Stimulated activated CD8-positive, alpha-beta memory T cell treated with anti-CD3 and anti-CD28 coated beads, Interleukin-2, amount 100 ng/mL, for 1 hour (primary cell): Measurements from ENCODE around the gene POLR3F.
"Not testable (repeated sequence)": the region's sequence is repeated elsewhere in the genome, so short reads cannot be mapped to it uniquely, and the experiment has no call there.

Experiments
- DNase-seq, 2 donors: peaks; one replicate each; pipeline ENCODE4 v3.0.0-alpha.2; 2020; ENCODE audit warnings: low read depth in 2 of 2

POLR3F gene

DNA sequence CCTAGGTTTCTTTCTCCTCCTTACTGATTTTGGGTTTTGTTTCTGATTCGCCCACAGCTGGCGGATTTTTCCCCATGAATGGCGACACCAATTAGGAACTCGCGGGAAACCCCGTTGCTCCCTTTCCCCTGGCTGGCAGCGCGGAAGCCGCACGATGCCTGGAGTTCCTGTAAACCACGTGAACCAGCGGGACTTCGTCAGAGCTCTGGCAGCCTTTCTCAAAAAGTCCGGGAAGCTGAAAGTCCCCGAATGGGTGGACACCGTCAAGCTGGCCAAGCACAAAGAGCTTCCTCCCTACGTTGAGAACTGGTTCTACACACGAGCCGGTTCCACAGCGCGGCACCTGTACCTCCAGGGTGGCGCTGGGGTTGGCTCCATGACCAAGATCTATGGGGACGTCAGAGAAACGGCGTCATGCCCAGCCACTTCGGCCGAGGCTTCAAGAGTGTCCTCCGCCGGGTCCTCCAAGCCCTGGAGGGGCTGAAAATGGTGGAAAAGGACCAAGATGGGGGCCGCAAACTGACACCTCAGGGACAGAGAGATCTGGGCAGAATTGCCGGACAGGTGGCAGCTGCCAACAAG is 37.4 kb downstream of the POLR3F start:
- DNase-seq = no peak

DNA sequence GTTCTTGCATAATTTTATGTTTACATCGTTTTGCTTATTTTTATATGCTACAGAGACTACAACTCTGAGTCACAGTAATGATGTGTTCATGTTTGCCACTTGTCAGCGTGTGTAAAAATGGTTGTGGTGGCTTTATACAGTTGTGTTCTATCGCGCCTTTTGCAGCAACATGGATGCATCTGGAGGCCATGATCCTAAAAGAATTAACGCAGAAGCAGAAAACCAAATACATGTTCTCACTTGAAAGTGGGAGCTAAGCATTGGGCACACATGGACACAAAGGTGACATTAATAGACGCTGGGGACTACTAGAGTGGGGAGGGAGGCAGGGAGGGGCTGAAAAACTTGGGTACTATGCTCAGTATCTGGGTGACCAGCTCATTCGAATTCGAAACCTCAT is 39.6 kb downstream of the POLR3F start:
- DNase-seq = no peak

DNA sequence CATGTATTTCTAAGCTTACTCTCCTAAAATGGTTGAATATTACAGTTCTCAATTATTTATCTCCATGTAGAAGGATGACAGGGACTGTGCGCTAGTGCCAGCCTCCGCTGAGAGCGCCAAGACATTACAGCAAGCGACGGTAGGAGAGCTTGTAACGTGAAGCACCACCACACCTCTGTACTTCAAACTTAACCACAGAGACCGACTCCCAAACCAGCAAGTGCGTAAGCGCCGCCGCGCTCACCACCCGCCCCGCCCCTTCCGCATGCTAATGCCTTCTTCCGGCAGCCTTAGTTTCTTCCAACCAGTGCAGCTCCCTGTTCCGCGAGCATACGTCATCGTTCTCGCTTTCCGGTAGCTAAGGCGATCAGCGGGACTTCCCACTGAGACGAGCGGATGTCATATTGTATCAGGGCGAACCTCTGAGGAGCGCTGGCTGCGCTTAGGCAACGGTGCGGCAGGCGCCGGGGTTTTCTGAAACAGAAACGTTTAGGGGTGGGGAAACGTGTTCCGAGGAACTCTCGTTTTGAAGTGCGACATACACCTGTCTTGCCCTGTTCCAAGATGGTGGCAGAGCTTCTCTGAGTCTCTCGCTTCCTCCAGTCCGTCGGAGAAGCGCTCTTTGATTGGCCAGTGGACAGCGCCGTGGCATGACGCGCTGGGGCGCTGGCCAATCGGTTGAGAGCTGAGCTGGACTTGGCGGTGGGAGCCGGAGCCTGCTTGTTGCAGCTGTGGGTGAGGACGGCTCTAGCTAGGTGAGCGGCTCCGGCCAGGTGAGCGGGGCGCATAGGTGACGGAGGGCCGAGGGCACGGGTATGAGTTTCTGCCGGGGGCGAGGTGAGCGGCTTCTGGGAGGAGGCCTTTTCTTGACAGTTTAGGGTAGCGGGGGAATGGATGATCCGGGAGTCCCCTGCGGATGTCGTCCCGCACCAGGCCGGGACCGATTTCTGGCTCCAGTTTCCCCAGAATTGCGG is 40.3 kb downstream of the POLR3F start, which contains the start of gene SEC23B:
TSS of gene SEC23B (plus strand) at position 723 of the 974 bp plus-strand sequence. CDS start 2,896 bp downstream, outside the sequence.
- DNase-seq = peak; percentile 94 to 96

DNA sequence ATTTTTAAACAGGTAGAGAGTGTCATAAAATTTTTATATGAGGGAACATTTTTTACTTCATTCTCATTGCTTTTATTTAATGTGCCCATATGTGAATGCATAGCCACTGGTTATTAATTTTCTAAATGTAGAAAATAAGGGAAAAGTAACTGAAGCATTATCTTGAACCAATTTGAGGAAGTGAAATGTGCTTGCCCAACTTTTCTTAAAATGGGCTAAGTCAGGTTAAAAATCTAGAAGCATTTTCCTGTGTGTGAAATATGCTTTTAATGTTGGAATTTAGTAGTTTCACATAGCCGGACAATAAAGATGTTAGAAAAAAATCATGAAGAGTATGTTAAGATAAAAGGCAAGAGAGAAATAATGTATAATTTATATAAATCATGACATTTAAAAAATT is 44.4 kb downstream of the POLR3F start:
- no peak for DNase-seq

DNA sequence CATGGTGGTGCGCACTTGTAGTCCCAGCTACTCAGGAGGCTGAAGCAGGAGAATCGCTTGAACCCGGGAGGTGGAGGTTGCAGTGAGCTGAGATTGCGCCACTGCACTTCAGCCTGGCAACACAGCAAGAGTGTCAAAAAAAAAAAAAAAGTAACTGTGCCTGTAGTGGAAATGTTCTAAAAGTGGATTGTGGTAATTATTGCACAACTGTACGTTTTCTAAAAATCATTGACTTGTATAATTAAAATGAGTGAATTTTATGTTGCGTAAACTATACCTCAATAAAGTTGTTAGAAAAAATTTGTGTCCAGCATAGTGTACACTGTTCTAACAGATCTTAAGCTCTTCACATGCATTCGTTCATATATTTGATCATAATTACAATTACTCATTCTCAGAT is 46.0 kb downstream of the POLR3F start:
- no peak for DNase-seq

DNA sequence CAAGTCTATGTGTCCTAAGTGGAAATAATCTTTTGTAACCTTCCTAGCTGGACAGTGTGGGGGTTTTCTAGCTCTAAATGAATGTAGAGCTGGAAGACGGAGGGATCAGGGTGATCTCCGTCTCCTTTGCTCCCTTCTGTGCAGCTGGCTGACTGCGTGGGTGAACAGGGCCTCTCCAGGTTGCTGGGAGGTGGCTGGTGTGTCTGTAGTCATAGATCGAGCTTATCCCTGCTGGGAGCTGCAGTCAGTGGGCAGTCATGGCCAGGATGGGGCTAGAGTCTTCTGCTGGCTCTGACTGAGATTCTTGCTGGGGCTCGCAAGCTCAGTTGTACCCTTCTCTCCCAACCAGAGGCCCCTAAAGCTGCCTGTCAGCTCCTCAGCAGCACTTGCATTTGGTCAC is 46.9 kb downstream of the POLR3F start:
- DNase-seq = no peak

DNA sequence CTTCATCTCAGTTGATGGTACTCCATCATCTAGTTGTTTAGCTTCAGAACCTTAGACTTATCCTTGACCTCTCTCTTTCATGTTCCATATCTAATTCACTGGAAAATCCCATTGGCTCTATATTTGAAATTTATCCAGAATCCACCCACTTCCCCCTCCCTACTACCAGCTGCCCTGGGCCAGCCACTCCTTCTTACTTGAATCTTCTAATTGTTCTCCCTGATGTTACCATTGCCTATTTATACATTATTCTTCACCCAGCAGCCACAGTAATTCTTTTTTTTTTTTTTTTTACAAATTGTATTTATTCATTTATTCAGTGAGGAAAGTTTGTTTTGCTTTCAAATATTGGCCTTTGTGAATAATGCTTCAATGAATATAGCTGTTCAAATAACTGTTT is 48.8 kb downstream of the POLR3F start:
- no peak for DNase-seq

DNA sequence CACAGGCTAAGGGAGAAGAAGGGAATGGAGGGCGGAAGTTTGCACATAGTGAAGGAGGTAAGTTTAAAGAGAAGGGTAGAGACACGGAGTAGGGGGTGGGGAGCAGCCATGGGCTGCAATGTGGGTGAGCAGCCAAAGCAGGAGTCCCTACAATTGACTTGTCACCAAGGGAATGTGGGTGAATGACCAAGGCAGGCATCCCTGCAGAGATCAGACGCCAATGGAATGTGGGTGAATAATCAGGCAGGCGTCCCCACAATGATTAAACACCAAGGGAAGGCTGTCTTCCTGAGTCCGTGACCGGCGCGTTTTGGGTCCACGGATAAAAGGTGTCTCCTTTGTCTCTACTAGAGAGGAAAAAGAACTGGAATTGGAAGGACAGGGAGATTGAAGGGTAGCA is 54.9 kb downstream of the POLR3F start:
- not testable (repeated sequence) for DNase-seq

DNA sequence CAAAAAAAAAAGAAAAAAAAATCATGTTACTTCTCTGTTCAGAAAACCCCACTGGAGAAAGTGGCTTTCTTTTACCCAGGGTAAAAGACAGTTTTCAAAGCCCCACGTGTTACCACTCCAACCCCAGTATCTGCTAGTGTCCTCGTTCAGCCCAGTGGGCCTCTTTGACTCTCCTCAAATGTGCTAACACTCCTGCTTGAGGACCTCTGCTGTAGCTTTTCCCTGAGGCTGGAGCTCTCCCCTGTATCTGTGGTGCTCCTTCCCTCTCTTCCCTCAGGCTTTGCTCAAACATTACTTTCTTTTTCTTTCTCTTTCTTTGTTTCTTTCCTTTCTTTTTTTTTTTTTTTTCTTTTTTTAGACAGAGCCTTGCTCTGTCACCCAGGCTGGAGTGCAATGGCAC is 55.9 kb downstream of the POLR3F start:
- DNase-seq = no peak

DNA sequence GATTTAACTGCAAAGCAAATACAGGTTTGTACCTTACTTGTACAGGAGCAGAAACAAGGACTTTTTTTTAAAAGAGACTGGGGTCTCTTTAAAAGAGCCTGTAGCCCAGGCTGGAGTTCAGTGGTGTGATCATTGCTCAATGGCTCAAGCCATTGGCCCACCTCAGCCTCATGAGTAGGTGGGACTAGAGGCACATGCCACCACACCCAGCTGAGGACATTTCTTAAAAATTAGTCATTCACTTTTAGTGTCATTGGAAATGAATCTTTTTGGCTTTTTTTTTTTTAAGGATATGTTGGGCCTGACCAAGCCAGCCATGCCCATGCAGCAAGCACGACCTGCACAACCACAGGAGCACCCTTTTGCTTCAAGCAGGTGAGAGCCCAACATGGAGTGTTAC is 57.5 kb downstream of the POLR3F start:
- no peak for DNase-seq

DNA sequence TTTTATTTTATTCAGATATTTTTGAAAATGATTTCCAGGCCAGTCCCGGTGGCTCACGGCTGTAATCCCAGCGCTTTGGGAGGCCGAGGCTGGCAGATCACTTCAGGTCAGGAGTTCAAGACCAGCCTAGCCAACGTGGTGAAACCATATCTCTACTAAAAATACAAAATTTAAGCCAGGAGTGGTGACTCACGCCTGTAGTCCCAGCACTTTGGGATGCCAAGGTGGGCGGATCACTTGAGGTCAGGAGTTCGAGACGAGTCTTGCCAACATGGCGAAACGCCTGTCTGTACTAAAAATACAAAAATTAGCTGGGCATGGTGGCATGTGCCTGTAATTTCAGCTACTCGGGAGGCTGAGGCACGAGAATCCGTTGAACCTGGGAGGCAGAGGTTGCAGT is 59.6 kb downstream of the POLR3F start:
- not testable (repeated sequence) for DNase-seq

DNA sequence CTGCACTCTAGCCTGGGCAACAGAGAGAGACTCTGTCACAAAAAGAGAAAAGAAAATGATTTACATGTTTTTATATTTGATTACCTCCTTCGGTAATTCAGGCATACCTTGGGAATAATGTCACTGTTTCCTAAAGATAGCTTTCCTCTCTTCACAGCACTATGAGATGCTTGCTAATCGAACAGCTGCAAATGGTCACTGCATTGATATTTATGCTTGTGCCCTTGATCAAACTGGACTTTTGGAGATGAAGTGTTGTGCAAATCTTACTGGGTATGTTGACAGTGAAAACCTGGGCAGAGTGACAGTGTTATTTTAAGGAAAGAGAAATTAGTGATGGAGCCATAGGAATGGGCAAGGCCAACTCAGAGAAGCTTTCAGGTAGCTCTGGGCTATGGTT is 60.1 kb downstream of the POLR3F start:
- DNase-seq = no peak

DNA sequence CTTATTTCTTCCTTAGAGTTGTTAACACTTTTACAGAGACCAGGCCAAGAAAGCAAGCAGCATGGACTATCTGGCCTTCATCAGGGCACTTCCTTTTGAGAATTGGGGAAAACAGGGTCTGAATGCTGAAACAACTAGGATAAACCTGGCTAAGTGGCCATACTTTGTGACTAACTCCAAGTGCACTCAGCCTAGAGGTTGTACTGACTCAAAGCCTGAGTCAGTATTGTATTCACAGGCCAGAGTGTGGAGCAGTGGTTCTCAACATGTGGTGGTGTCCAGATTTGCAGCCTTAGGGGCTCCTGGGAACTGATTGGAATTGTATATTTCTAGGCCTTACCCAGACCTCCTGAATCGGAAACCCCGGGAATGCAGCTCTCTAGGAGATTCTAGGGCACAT is 60.6 kb downstream of the POLR3F start:
- no peak for DNase-seq

DNA sequence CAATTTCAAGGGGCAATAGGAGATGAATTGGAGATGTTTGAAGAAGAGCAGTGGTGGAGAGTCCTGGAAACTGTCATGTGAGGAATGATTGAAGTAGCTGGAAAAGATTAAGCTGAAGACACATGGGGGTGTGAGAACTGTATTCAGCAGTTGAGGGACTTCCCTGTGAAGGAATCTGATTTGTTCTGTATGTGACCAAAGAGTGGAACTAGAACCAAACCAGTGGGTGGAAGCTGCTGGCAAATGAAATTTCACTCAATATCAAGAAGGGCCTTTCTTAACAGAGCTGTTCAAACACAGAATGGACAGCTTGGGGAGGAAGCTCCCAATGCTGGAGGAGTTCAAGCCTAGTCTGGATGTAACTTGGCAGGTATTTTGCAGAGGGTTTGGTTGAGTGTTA is 61.9 kb downstream of the POLR3F start:
- DNase-seq = no peak

DNA sequence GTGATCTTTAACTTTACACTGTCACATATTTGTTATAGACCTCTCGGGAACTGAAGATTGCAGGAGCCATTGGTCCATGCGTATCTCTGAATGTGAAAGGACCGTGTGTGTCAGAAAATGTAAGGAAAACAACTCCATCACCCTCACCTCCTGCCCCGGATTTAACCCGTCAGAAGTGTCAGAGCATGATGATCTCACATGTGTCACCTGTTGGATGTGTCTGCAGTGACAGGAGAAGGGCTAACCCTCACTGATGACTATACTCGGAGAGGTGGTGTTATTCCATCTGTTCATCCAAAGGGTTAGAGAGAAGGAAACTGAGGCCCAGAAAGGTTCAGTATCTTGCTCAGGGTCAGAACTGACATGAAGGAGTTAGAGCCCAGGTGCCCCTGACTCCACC is 65.4 kb downstream of the POLR3F start:
- no peak for DNase-seq

DNA sequence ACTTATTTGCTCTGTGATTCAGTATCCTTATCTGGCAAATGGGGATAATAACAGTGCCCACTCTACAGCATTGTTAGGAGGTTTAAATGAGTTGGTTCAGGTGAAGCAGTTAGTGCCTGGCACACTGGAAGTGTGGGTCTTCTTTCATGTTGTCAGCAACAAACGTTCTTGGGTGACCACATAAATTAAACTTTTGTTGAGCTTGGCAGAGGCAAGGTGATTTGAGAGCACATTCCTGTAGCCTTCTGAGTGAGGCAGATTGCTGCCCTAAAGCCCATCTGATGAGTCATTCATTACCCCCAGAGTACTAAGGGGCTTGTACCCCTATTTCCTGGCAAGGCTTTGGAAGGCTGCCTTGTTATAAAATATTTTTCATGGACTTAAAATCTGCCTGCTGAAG is 66.3 kb downstream of the POLR3F start:
- no peak for DNase-seq

DNA sequence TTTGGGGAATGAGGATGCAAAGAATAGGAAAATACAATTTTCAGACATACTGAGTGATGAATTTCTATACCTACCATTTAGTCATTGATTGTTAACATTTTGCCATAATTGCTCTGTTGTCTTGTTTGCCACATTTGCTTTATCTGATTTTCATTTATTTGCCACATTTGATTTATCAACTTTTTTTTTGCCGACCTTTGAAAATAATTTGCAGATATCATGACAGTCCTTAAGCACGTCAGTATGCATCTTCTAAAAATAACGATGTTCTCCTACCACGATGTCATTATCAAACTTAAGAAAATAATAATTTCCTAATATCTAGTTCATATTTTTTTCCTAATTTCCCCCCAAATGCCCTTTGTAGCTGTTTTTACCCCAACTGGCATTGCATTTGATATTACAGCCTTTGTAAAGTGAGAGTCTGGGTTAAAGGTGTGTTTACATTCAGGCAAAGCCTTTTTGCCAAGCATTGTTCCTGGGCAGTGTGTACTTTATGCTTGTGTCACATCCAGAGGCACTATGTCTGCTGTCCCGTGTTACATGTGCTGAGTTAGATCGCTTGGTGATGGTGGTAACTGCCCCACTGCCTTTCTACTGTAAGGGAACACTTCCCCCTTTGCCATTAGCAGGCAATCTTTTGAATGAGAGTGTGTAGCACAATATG is 66.9 kb downstream of the POLR3F start:
- no peak for DNase-seq
